Psoas muscle (tissue), 8 donors: ENCODE results near the gene MAST2. TPM values are rescaled to one million over a fixed set of nuclear protein-coding genes. Genes with fewer than 3 reads are reported as not detected.

ENCODE experiments used
- ATAC-seq, 4 donors: fragments of 200-7000 bp; cut with Tn5 transposase; one replicate each; pipeline ENCODE4 v1.9.1; 2020; ENCODE audit warnings: moderate library complexity in 3 of 4, mild to moderate bottlenecking in 2 of 4
- DNase-seq, 2 donors: peaks; one replicate each; pipeline ENCODE4 v3.0.0-alpha.2; 2020
- H3K27ac ChIP-seq: fragments of 200-600 bp; one replicate; pipeline ENCODE4 v1.8.0; 2022
- H3K27me3 ChIP-seq, 3 donors: fragments of 200-600 bp in 1 of 3; one replicate each; pipeline versions ENCODE4 v1.6.1 to v1.8.0; 2013 to 2022; ENCODE audit warnings: low read length in 2 of 3, mild to moderate bottlenecking in 2 of 3, moderate library complexity in 1 of 3; ENCODE audit not compliant: insufficient read depth in 3 of 3
- H3K36me3 ChIP-seq, 2 donors: fragments of 200-600 bp in 1 of 2; one replicate each; pipeline versions ENCODE4 v1.6.1 to v1.8.0; 2013 to 2022; ENCODE audit warnings: low read depth in 1 of 2, mild to moderate bottlenecking in 1 of 2, moderate library complexity in 1 of 2; ENCODE audit not compliant: insufficient read depth in 1 of 2
- H3K4me1 ChIP-seq: fragments of 200-600 bp; one replicate; pipeline ENCODE4 v1.8.0; 2022
- H3K4me3 ChIP-seq: fragments of 200-600 bp; one replicate; pipeline ENCODE4 v1.8.0; 2022; ENCODE audit warnings: mild to moderate bottlenecking
- H3K9me3 ChIP-seq: fragments of 200-600 bp; one replicate; pipeline ENCODE4 v1.8.0; 2022
- CTCF ChIP-seq: fragments of 200-600 bp; IDR thresholded peaks from one replicate; pipeline ENCODE4 v1.8.0; 2022; ENCODE audit warnings: antibody characterized with exemption
- WGBS, 3 donors: extraction: QIAGEN DNeasy Blood & Tissue Kit; methylation state at CpG; one replicate each; pipeline versions ENCODE4 v1.1.6 to v1.1.7; 2013; 5-methylcytosine and 5-hydroxymethylcytosine counted together
- intact Hi-C, 2 donors: fragments of 100-400 bp; cut with DNase I; formaldehyde crosslinking; loops; one replicate each; pipeline versions ENCODE4 v1.11.0 to v1.14.2; 2022
- polyA plus RNA-seq, 3 donors: library from polyadenylated mRNA; stranded (reverse); fragments of 200-250 nt; gene quantifications; one replicate each; pipeline ENCODE4 v1.2.3, GENCODE V29; 2013
- total RNA-seq, 4 donors: library from RNA; stranded (reverse); fragmentation: NEBNext Ultra II Directional in 2 of 4; extraction: Animal tissue kit (Norgen Biotek cat#: 25700) in 2 of 4; gene quantifications; one replicate each; pipeline versions ENCODE4 v1.2.1 to v1.2.4, GENCODE V29; 2021 to 2023
- donor health status: healthy with polysubstance abuse.
- donor health status: DM: no; HTN: no; CAD: no; lungs with moderate emphysema.
- donor health status: Bipolar disorder and iron deficiency.
- donor health status: healthy.
- donor health status: DM: yes; HTN: yes; CAD: no.
- donor health status: DM: no; HTN: no; CAD: no.
- donor health status: DM: no; HTN: no; CAD: no.
- donor health status: DM: yes; HTN: yes; CAD: no.

The MAST2 gene
- total and polyA plus RNA-seq, 7 donors: 97.8 to 266 (median 159) TPM

DNA sequence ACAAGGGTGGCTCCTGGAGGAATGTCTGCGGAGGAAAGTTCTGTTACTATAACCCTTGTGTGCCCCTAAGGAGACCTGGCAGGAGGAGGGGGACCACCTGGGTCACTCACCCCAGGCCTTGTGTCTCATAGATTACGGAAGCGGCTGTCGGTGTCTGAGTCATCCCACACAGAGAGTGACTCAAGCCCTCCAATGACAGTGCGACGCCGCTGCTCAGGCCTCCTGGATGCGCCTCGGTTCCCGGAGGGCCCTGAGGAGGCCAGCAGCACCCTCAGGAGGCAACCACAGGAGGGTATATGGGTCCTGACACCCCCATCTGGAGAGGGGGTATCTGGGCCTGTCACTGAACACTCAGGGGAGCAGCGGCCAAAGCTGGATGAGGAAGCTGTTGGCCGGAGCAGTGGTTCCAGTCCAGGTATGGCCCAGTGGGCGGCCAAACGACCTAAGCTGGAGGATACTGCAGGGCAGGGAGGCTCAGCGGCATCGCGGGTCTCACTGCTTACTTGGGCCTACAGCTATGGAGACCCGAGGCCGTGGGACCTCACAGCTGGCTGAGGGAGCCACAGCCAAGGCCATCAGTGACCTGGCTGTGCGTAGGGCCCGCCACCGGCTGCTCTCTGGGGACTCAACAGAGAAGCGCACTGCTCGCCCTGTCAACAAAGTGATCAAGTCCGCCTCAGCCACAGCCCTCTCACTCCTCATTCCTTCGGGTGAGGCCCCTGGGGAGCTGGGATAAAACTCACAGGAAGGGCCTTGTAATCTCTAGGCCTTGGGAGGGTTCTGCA lies 227.7 kb downstream of the MAST2 start:
- no peaks in the 10 kb centered on the region for H3K27me3 ChIP-seq
- WGBS, 3 donors: 81 to 88% (median 83%) methylated on average over 26 of the region's 26 CpGs
- H3K4me3 ChIP-seq: no peak overlapping the region
- peaks cover 12 to 96% of the 10 kb centered on the region in 2 donors for H3K36me3 ChIP-seq
- peaks cover 3% of the 10 kb centered on the region for H3K4me1 ChIP-seq
- intact Hi-C loops: no loop called here
- ATAC-seq (peak in 2 of 4 donors; percentile 10 to 30), DNase-seq (no peak)
- TF ChIP-seq CTCF: no peak
- no peaks in the 10 kb centered on the region for H3K9me3 ChIP-seq
- H3K27ac ChIP-seq: no peak overlapping the region

DNA sequence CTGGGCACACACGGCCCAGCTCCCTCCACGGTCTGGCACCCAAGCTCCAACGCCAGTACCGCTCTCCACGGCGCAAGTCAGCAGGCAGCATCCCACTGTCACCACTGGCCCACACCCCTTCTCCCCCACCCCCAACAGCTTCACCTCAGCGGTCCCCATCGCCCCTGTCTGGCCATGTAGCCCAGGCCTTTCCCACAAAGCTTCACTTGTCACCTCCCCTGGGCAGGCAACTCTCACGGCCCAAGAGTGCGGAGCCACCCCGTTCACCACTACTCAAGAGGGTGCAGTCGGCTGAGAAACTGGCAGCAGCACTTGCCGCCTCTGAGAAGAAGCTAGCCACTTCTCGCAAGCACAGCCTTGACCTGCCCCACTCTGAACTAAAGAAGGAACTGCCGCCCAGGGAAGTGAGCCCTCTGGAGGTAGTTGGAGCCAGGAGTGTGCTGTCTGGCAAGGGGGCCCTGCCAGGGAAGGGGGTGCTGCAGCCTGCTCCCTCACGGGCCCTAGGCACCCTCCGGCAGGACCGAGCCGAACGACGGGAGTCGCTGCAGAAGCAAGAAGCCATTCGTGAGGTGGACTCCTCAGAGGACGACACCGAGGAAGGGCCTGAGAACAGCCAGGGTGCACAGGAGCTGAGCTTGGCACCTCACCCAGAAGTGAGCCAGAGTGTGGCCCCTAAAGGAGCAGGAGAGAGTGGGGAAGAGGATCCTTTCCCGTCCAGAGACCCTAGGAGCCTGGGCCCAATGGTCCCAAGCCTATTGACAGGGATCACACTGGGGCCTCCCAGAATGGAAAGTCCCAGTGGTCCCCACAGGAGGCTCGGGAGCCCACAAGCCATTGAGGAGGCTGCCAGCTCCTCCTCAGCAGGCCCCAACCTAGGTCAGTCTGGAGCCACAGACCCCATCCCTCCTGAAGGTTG lies 231.4 kb downstream of the MAST2 start:
- TF ChIP-seq CTCF: no peak
- ATAC-seq: no peak
- intact Hi-C loops: loop anchor here in 1 of 2 donors (5.0 kb wide), 2 partner anchors 97 to 187 kb away; partner anchors contain the start of gene PIK3R3
- peaks cover 25% of the 10 kb centered on the region for H3K4me1 ChIP-seq
- H3K4me3 ChIP-seq: no peak overlapping the region
- WGBS, 3 donors: 76 to 84% (median 78%) methylated on average over 26 to 27 of the region's 27 CpGs
- H3K36me3 ChIP-seq: peaks cover 12 to 59% of the 10 kb centered on the region in 2 donors
- no peak for DNase-seq
- H3K9me3 ChIP-seq: no peaks in the 10 kb centered on the region
- H3K27me3 ChIP-seq: no peaks in the 10 kb centered on the region
- peak overlapping the region; percentile 23 for H3K27ac ChIP-seq

DNA sequence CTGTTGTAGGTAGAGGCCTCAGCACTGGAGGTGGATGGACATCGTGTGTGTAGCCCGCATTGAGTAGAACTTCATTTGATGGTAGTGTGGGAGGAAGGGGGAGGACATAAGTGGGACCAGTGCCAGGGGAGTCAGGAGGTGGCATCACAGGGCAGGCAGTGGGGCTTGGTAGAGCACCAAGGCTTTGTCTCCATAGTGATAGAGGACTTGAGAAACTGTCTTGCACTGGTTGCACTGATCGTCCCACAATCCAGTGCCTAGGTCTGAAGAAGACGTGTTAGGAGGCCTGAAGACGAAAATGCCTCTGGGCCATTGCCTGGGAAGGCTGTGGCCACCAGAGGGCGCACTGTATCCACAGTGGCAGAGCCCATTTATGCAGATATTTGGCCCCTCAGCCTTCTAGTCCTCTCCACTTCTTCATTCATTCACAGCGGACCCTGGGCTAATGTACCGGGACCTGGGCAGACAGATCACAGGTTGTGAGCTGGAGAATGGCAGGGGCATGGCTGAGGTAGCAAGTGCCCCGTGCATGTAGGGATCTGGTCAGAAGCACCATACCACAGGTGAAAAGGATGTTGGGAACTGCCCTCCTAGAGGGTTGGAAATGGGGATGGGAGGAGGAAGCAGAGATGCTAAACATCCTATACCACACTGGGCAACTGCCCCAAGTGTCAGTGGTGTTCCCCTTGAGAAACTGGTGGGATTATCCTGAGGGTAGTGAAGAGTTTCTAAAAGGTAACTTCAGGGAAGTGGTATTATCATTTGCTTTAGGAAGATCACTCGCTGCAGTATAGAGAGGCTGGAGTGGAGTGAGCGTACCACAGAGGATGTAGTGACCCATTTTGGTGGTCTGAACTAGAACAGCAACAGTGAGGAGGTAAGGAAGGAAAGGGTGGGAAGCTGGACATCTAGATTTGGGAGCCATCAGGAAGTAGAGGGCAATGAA lies 233.8 kb downstream of the MAST2 start:
- 23 to 30% (median 25%) methylated on average over 11 of the region's 11 CpGs for WGBS, 3 donors
- intact Hi-C loops: loop anchor here (1.0 to 5.0 kb wide), 4 partner anchors 95 to 186 kb away; partner anchors contain the start of gene PIK3R3 (in 1 of the 2)
- TF ChIP-seq CTCF: peak; percentile 98

DNA sequence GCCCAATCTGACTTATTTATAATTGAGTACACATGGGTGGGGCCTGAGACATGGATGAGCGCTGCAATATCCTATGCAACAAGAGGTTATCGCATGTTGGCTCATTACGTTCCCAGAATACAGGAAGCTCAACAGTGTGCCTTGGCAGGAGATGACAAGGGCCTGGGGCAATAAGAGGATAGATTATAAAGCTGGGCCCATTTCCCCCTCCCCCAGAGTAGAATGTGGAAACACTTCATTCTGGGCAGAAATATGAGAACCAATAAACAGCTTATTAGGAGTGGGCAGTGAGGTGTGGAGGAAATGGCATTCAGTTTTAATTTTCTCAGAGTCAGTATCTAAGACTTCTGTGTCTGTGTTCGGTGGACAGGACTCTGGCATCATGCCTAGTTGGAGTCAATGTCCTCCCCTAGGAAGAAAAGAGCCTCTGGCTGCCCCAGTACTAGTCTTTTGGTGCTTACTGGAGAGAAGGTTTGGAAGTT lies 236.2 kb downstream of the MAST2 start:
- peak in 1 of 2 donors; percentile 52 for DNase-seq
- TF ChIP-seq CTCF: no peak
- no peak overlapping the region for H3K4me3 ChIP-seq
- peak overlapping the region; percentile 69 for H3K27ac ChIP-seq
- 19 to 38% (median 22%) methylated on average over 4 of the region's 4 CpGs for WGBS, 3 donors
- intact Hi-C loops: loop anchor here in 1 of 2 donors (5.0 kb wide), 2 partner anchors 93 to 183 kb away; partner anchors contain the start of gene PIK3R3
- peaks cover 0 to 26% of the 10 kb centered on the region in 2 donors for H3K36me3 ChIP-seq
- ATAC-seq: peak; percentile 25 to 59 (median 35)
- no peaks in the 10 kb centered on the region for H3K9me3 ChIP-seq
- H3K4me1 ChIP-seq: peaks cover 60% of the 10 kb centered on the region
- H3K27me3 ChIP-seq: no peaks in the 10 kb centered on the region

More for the DNA sequence above, 233.8 kb downstream of the MAST2 start:
- H3K4me1 ChIP-seq: peaks cover 48% of the 10 kb centered on the region
- H3K27me3 ChIP-seq: no peaks in the 10 kb centered on the region
- ATAC-seq (peak; percentile 50 to 67 (median 60)), DNase-seq (peak; percentile 87 to 93)
- H3K9me3 ChIP-seq: no peaks in the 10 kb centered on the region
- peaks cover 0 to 36% of the 10 kb centered on the region in 2 donors for H3K36me3 ChIP-seq
- H3K27ac ChIP-seq: peak overlapping the region; percentile 42
- no peak overlapping the region for H3K4me3 ChIP-seq
